Activated T-helper 2 cell treated with anti-CD3 and anti-CD28 coated beads, Interferon-gamma antibody, Interleukin-2, Interleukin-4, amounts not matched to agents 10 μg/mL and 5 μg/mL and 100 μg/mL, durations not matched to agents 14 hours and 24 hours and 36 hours (primary cell): ENCODE results near the gene SPANXN1. TPM values are rescaled to one million over a fixed set of nuclear protein-coding genes. Genes with fewer than 3 reads are reported as not detected.
"Not testable (repeated sequence)": the region's sequence is repeated elsewhere in the genome, so short reads cannot be mapped to it uniquely, and the experiment has no call there.

Source experiments
- DNase-seq: peaks from one replicate; pipeline ENCODE4 v3.0.0; 2021; ENCODE audit warnings: low spot score
- H3K27ac Mint-ChIP-seq: one replicate; pipeline ENCODE4 v1.8.0; 2021; ENCODE audit warnings: mixed read lengths
- H3K27me3 Mint-ChIP-seq: one replicate; pipeline ENCODE4 v1.8.0; 2021; ENCODE audit warnings: low read depth, mixed read lengths
- H3K36me3 Mint-ChIP-seq: one replicate; pipeline ENCODE4 v1.8.0; 2021; ENCODE audit warnings: low read depth, mixed read lengths
- H3K4me1 Mint-ChIP-seq: one replicate; pipeline ENCODE4 v1.8.0; 2021; ENCODE audit warnings: low read depth, mixed read lengths
- H3K4me3 Mint-ChIP-seq: one replicate; pipeline ENCODE4 v1.8.0; 2021; ENCODE audit warnings: low read depth, mild to moderate bottlenecking, moderate library complexity, mixed read lengths
- H3K9me3 Mint-ChIP-seq: one replicate; pipeline ENCODE4 v1.8.0; 2021; ENCODE audit warnings: mixed read lengths
- intact Hi-C: fragments of 100-400 bp; cut with micrococcal nuclease; formaldehyde crosslinking; loops from one replicate; pipeline ENCODE4 v1.15.1; 2023
- total RNA-seq: library from RNA; stranded (reverse); gene quantifications from 2 replicates; pipeline ENCODE4 v1.2.3, GENCODE V29; 2022

SPANXN1 gene
- total RNA-seq, result not detected in 2 replicates

- H3K27me3 Mint-ChIP-seq, H3K4me3 Mint-ChIP-seq, H3K27ac Mint-ChIP-seq, intact Hi-C loops, DNase-seq, H3K9me3 Mint-ChIP-seq, H3K36me3 Mint-ChIP-seq, H3K4me1 Mint-ChIP-seq: not testable (repeated sequence)
Observed at GRCh38 chrX:145247203-145247602, at the start of gene SPANXN1. TSS of gene SPANXN1 (plus strand) at chrX:145247503. CDS start at chrX:145247587, 84 bp downstream.

GRCh38 chrX:145199078-145199477, 48.2 kb upstream of the SPANXN1 start:
- Mint-ChIP-seq H3K4me3 (no peak overlapping the region), H3K4me1 (no peaks in the 10 kb centered on the region), H3K27ac (no peak overlapping the region), H3K9me3 (no peaks in the 10 kb centered on the region), H3K27me3 (no peaks in the 10 kb centered on the region), H3K36me3 (no peaks in the 10 kb centered on the region)
- intact Hi-C loops, result no loop called here
- no peak for DNase-seq

GRCh38 chrX:145213504-145213903, 33.8 kb upstream of the SPANXN1 start:
- intact Hi-C loops, result no loop called here
- no peaks in the 10 kb centered on the region for H3K36me3 Mint-ChIP-seq
- H3K27ac Mint-ChIP-seq, result no peak overlapping the region
- H3K9me3 Mint-ChIP-seq, result no peaks in the 10 kb centered on the region
- no peaks in the 10 kb centered on the region for H3K27me3 Mint-ChIP-seq
- H3K4me3 Mint-ChIP-seq, result no peak overlapping the region
- no peak for DNase-seq
- H3K4me1 Mint-ChIP-seq, result no peaks in the 10 kb centered on the region

GRCh38 chrX:145292218-145292617, 44.9 kb downstream of the SPANXN1 start:
- DNase-seq, result no peak
- no peaks in the 10 kb centered on the region for H3K27me3 Mint-ChIP-seq
- intact Hi-C loops, result no loop called here
- no peaks in the 10 kb centered on the region for H3K36me3 Mint-ChIP-seq
- H3K4me1 Mint-ChIP-seq, result no peaks in the 10 kb centered on the region
- H3K27ac Mint-ChIP-seq, result no peak overlapping the region
- H3K9me3 Mint-ChIP-seq, result no peaks in the 10 kb centered on the region
- no peak overlapping the region for H3K4me3 Mint-ChIP-seq
